HCT116 (cell line): ENCODE data around the gene NUP133. TPM values are rescaled to one million over a fixed set of nuclear protein-coding genes. Genes with fewer than 3 reads are reported as not detected.
"Not testable (repeated sequence)": the region's sequence is repeated elsewhere in the genome, so short reads cannot be mapped to it uniquely, and the experiment has no call there.

ENCODE experiments used
- ATAC-seq: fragments of 200-7000 bp; cut with Tn5 transposase; 2 replicates; pipeline ENCODE4 v1.9.1; 2020; ENCODE audit warnings: mild to moderate bottlenecking, moderate library complexity
- BruUV-seq: library from RNA; stranded (reverse); fragments of 400-500 nt; replicated peaks from 2 replicates; lab custom pipeline; 2021; lab: Mats Ljungman, UMichigan
- CTCF ChIA-PET: fragments of 300-600 bp; sonication (Branson Sonifier 250); formaldehyde crosslinking; loops from one replicate; lab custom pipeline; 2021; ENCODE audit warnings: antibody characterized with exemption; lab: Charles Lee
- POLR2A ChIA-PET: fragments of 300-600, 350-600 bp; sonication (Branson Sonifier 250); formaldehyde crosslinking; loops from one replicate; lab custom pipeline; 2021; ENCODE audit warnings: antibody characterized with exemption; lab: Charles Lee
- RAD21 ChIA-PET, 2 experiments: fragments of 300-600 bp; sonication (Branson Sonifier 250); formaldehyde crosslinking; loops; one replicate each; lab custom pipeline; 2023; ENCODE audit warnings: low total read pairs in 2 of 2; ENCODE audit not compliant: uncharacterized antibody in 2 of 2, unreplicated experiment in 2 of 2, low non-redundant PET in 1 of 2; lab: Charles Lee
- DNase-seq: peaks from one replicate; pipeline ENCODE4 v3.0.0-alpha.2; 2010; ENCODE audit warnings: low read depth, low spot score
- H2AFZ ChIP-seq: fragments of 200-600 bp; shearing (Covaris generic), sonication (generic); 2 replicates; pipeline ENCODE4 v1.6.1; 2017; ENCODE audit warnings: low read depth, mixed run types, mixed read lengths, antibody characterized with exemption, low read length; ENCODE audit not compliant: poor library complexity, severe bottlenecking
- H3K27ac ChIP-seq: 2 replicates; pipeline ENCODE4 v1.5.1; 2012; ENCODE audit warnings: low read depth, low read length
- H3K27me3 ChIP-seq: fragments of 200-600 bp; sonication (generic); 2 replicates; pipeline ENCODE4 v1.6.1; 2016; ENCODE audit warnings: mixed run types, low read length, mixed read lengths; ENCODE audit not compliant: insufficient read depth
- H3K36me3 ChIP-seq, 2 experiments: fragments of 200-500 bp in 1 of 2; fragments of 200-600 bp in 1 of 2; sonication (Bioruptor generic) in 1 of 2; sonication (generic) in 1 of 2; 2 replicates each; pipeline versions ENCODE4 v1.5.1 to v1.6.1; 2014 to 2016; ENCODE audit warnings: low read length in 2 of 2, inconsistent platforms in 1 of 2, mixed read lengths in 1 of 2, mixed run types in 1 of 2; ENCODE audit not compliant: insufficient read depth in 2 of 2, control insufficient read depth in 1 of 2
- H3K4me1 ChIP-seq, 2 experiments: fragments of 200-600 bp in 1 of 2; sonication (generic) in 1 of 2; 2 replicates each; pipeline versions ENCODE4 v1.5.1 to v1.6.1; 2012 to 2017; ENCODE audit warnings: low read length in 2 of 2, inconsistent platforms in 1 of 2, mild to moderate bottlenecking in 1 of 2, mixed read lengths in 1 of 2, mixed run types in 1 of 2, moderate library complexity in 1 of 2; ENCODE audit not compliant: insufficient read depth in 2 of 2, control insufficient read depth in 1 of 2
- H3K4me2 ChIP-seq: fragments of 200-600 bp; sonication (generic); 2 replicates; pipeline ENCODE4 v1.6.1; 2017; ENCODE audit warnings: mixed run types, low read length, mixed read lengths
- H3K4me3 ChIP-seq, 2 experiments: fragments of 200-600 bp in 1 of 2; sonication (generic) in 1 of 2; replicated peaks in 1 of 2; 2 replicates each; pipeline ENCODE4 v1.5.1; 2011 to 2016; ENCODE audit warnings: low read length in 2 of 2, control low read depth in 1 of 2, low read depth in 1 of 2, mild to moderate bottlenecking in 1 of 2, mixed read lengths in 1 of 2, mixed run types in 1 of 2
- H3K79me2 ChIP-seq: fragments of 200-600 bp; sonication (generic); 2 replicates; pipeline ENCODE4 v1.6.1; 2017; ENCODE audit warnings: mild to moderate bottlenecking, mixed run types, low read length, moderate library complexity, mixed read lengths; ENCODE audit not compliant: insufficient read depth
- H3K9ac ChIP-seq: fragments of 200-600 bp; sonication (generic); 2 replicates; pipeline ENCODE4 v1.6.1; 2016; ENCODE audit warnings: low read length, mixed read lengths
- H3K9me2 ChIP-seq: fragments of 200-600 bp; sonication (generic), shearing (Covaris generic); 2 replicates; pipeline ENCODE4 v1.6.1; 2017; ENCODE audit warnings: mixed run types, mild to moderate bottlenecking, moderate library complexity; ENCODE audit not compliant: insufficient read depth
- H3K9me3 ChIP-seq, 2 experiments: fragments of 200-500 bp in 1 of 2; fragments of 200-600 bp in 1 of 2; sonication (Bioruptor generic) in 1 of 2; sonication (generic) in 1 of 2; 2 replicates each; pipeline ENCODE4 v1.6.1; 2014 to 2017; ENCODE audit warnings: low read length in 2 of 2, mixed read lengths in 2 of 2, inconsistent platforms in 1 of 2, low read depth in 1 of 2, mild to moderate bottlenecking in 1 of 2, mixed run types in 1 of 2, moderate library complexity in 1 of 2; ENCODE audit not compliant: control insufficient read depth in 1 of 2, insufficient read depth in 1 of 2
- H4K20me1 ChIP-seq: fragments of 200-600 bp; sonication (generic), shearing (Covaris generic); 2 replicates; pipeline ENCODE4 v1.6.1; 2017; ENCODE audit warnings: mixed run types, mild to moderate bottlenecking, moderate library complexity; ENCODE audit not compliant: insufficient read depth
- CBX3 ChIP-seq: IDR thresholded peaks from 2 replicates; pipeline ENCODE4 v1.6.1; 2012; ENCODE audit warnings: low read depth
- RAD21 ChIP-seq: IDR thresholded peaks from 2 replicates; pipeline ENCODE4 v1.6.1; 2012; ENCODE audit warnings: low read depth, mild to moderate bottlenecking
- SP1 ChIP-seq: IDR thresholded peaks from 2 replicates; pipeline ENCODE4 v1.6.1; 2012; ENCODE audit warnings: low read depth
- intact Hi-C: fragments of 100-400 bp; cut with micrococcal nuclease; formaldehyde crosslinking; loops from 2 replicates; pipeline ENCODE4 v1.10.0; 2022
- total RNA-seq: library from RNA; stranded (reverse); gene quantifications from one replicate; pipeline ENCODE4 v1.2.1, GENCODE V29; 2021; ENCODE audit not compliant: unreplicated experiment
- TF ChIP-seq, protein P1 (sequence below): IDR thresholded peaks from 2 replicates; pipeline ENCODE4 v1.6.1; 2012

Gene NUP133
- total RNA-seq, 1 experiment from 2014 or later = 52.5 TPM

GRCh38 chr1:229402329-229402728, 105.8 kb downstream of the NUP133 start:
- RAD21 ChIA-PET, H3K9me2 ChIP-seq, H3K79me2 ChIP-seq, H3K27me3 ChIP-seq, H3K27ac ChIP-seq, H2AFZ ChIP-seq, H3K4me2 ChIP-seq, H3K9me3 ChIP-seq, POLR2A ChIA-PET, H3K9ac ChIP-seq, DNase-seq, intact Hi-C loops, CTCF ChIA-PET, H4K20me1 ChIP-seq, H3K36me3 ChIP-seq, H3K4me1 ChIP-seq, BruUV-seq, H3K4me3 ChIP-seq, ATAC-seq: not testable (repeated sequence)

DNA sequence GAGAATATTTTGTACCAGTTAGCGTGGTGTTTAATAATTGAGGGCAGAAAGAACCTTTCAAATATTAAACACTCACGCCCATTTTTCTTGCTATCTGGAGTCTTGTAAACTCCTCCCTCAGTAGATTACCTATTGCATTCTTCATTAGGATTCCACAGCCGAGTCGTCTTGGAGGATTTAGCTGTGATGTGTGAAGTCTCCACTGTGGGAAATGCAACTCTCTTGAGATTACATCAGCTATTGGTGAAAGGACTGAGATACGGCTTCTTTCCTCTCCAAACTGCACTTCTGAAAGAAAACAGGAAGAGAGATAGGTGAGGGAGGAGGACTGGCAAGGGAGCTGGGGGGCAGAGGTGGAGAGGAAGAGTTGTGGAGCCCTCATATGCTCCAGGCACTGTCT, 110.4 kb downstream of the NUP133 start:
- BruUV-seq = no TSS peak
- TF ChIP-seq, protein P1, sequence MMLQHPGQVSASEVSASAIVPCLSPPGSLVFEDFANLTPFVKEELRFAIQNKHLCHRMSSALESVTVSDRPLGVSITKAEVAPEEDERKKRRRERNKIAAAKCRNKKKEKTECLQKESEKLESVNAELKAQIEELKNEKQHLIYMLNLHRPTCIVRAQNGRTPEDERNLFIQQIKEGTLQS = no peak
- TF ChIP-seq CBX3 = no peak
- TF ChIP-seq RAD21 = no peak
- TF ChIP-seq SP1 = no peak
- no peaks in the 10 kb centered on the region for H3K9me2 ChIP-seq
- CTCF ChIA-PET = interaction anchor here (1.0 kb wide), 1 partner anchor 9 kb away, joined by 3 read pairs; no protein-coding TSS in a partner anchor
- H3K27ac ChIP-seq = no peak overlapping the region
- no peak overlapping the region for H2AFZ ChIP-seq
- no peaks in the 10 kb centered on the region for H3K79me2 ChIP-seq
- no peaks in the 10 kb centered on the region for H4K20me1 ChIP-seq
- POLR2A ChIA-PET = no interaction called here
- no peaks in the 10 kb centered on the region for H3K4me1 ChIP-seq
- H3K4me3 ChIP-seq = no peak overlapping the region
- no peaks in the 10 kb centered on the region for H3K9me3 ChIP-seq
- H3K27me3 ChIP-seq = peaks cover 9% of the 10 kb centered on the region; the same call in 1 of the 2 replicates
- ATAC-seq (no peak), DNase-seq (no peak)
- no peak overlapping the region for H3K4me2 ChIP-seq
- H3K36me3 ChIP-seq = no peaks in the 10 kb centered on the region
- no peak overlapping the region for H3K9ac ChIP-seq
- intact Hi-C loops = no loop called here
- RAD21 ChIA-PET = no interaction called here
